ENCODE data around the gene CYP4A22.
"Not testable (repeated sequence)": the region's sequence is repeated elsewhere in the genome, so short reads cannot be mapped to it uniquely, and the experiment has no call there.

DNA sequence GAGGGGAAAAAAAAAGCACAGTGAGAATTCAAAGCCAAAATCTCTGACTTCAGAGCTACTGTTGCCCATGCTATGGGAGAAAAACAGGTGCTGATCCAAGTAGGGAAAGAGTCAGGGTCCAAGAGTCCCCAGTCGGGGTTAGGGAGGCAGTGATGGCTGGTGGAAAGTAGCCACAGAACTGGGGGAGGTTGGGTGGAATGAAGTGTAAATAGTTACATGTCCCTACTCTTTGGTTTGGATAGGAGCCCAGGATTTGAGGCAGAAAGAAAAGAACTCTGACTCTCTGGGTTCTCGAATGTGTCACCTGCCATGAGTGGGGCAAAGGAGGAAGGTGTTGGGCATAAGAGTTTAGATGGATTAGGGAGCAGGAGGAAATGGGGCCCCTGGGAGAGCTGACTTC, 8.4 kb upstream of the CYP4A22 start:
- TF ChIP-seq, protein P1, sequence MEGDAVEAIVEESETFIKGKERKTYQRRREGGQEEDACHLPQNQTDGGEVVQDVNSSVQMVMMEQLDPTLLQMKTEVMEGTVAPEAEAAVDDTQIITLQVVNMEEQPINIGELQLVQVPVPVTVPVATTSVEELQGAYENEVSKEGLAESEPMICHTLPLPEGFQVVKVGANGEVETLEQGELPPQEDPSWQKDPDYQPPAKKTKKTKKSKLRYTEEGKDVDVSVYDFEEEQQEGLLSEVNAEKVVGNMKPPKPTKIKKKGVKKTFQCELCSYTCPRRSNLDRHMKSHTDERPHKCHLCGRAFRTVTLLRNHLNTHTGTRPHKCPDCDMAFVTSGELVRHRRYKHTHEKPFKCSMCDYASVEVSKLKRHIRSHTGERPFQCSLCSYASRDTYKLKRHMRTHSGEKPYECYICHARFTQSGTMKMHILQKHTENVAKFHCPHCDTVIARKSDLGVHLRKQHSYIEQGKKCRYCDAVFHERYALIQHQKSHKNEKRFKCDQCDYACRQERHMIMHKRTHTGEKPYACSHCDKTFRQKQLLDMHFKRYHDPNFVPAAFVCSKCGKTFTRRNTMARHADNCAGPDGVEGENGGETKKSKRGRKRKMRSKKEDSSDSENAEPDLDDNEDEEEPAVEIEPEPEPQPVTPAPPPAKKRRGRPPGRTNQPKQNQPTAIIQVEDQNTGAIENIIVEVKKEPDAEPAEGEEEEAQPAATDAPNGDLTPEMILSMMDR (conservative IDR thresholded peaks at IDR 0.05; ENCODE audit: low read depth, low read length) = not testable (repeated sequence)
- not testable (repeated sequence) for TF ChIP-seq NFE2L2, POLR2A (IDR thresholded peaks at IDR 0.05; ENCODE audit: low read depth, low read length)
